Astrocyte (in vitro differentiated cells and primary cell): ENCODE results near the gene CCDC30. TPM values are rescaled to one million over a fixed set of nuclear protein-coding genes. Genes with fewer than 3 reads are reported as not detected.
A peak's percentile ranks its signal among the peaks of the same experiment; 100 is the strongest.

Experiments
- DNase-seq: peaks from one replicate; pipeline ENCODE4 v3.0.0-alpha.2; 2010; ENCODE audit warnings: low read depth
- FAIRE-seq: peaks from 2 replicates; lab custom pipeline; 2011; peaks lifted over from hg19 to GRCh38; lab: Jason Lieb, UNC
- H2AFZ ChIP-seq: 2 replicates; pipeline ENCODE4 v1.6.0; 2012; ENCODE audit warnings: low read depth, low read length, inconsistent platforms
- H3K27ac ChIP-seq: 2 replicates; pipeline ENCODE4 v1.5.1; 2011; ENCODE audit warnings: low read depth, low read length, inconsistent platforms
- H3K27me3 ChIP-seq: 2 replicates; pipeline ENCODE4 v1.6.0; 2011; ENCODE audit warnings: low read length, inconsistent platforms; ENCODE audit not compliant: insufficient read depth
- H3K36me3 ChIP-seq: 2 replicates; pipeline ENCODE4 v1.5.1; 2011; ENCODE audit warnings: low read length, inconsistent platforms; ENCODE audit not compliant: insufficient read depth
- H3K4me1 ChIP-seq: 2 replicates; pipeline ENCODE4 v1.5.1; 2011; ENCODE audit warnings: low read length, inconsistent platforms; ENCODE audit not compliant: insufficient read depth
- H3K4me2 ChIP-seq: 2 replicates; pipeline ENCODE4 v1.6.0; 2012; ENCODE audit warnings: low read length, inconsistent platforms
- H3K4me3 ChIP-seq: 2 replicates; pipeline ENCODE4 v1.5.1; 2011; ENCODE audit warnings: low read depth, mild to moderate bottlenecking, low read length, inconsistent platforms; ENCODE audit not compliant: insufficient read depth
- H3K79me2 ChIP-seq: 2 replicates; pipeline ENCODE4 v1.6.0; 2012; ENCODE audit warnings: mild to moderate bottlenecking, low read length, inconsistent platforms; ENCODE audit not compliant: insufficient read depth
- H3K9ac ChIP-seq: 2 replicates; pipeline ENCODE4 v1.6.0; 2012; ENCODE audit warnings: mild to moderate bottlenecking, low read length, inconsistent platforms
- H3K9me3 ChIP-seq: 2 replicates; pipeline ENCODE4 v1.5.1; 2012; ENCODE audit warnings: low read depth, mild to moderate bottlenecking, low read length, inconsistent platforms; ENCODE audit not compliant: insufficient read depth
- H4K20me1 ChIP-seq: 2 replicates; pipeline ENCODE4 v1.6.0; 2012; ENCODE audit warnings: low read length, inconsistent platforms; ENCODE audit not compliant: insufficient read depth
- H3K27ac Mint-ChIP-seq: one replicate; pipeline ENCODE4 v1.8.0; 2021; ENCODE audit warnings: mild to moderate bottlenecking, mixed read lengths; ENCODE audit not compliant: unreplicated experiment
- H3K27me3 Mint-ChIP-seq: one replicate; pipeline ENCODE4 v1.8.0; 2021; ENCODE audit warnings: low read depth, mixed read lengths; ENCODE audit not compliant: unreplicated experiment
- H3K36me3 Mint-ChIP-seq: one replicate; pipeline ENCODE4 v1.8.0; 2021; ENCODE audit warnings: low read depth, mixed read lengths; ENCODE audit not compliant: unreplicated experiment
- H3K4me1 Mint-ChIP-seq: one replicate; pipeline ENCODE4 v1.8.0; 2021; ENCODE audit warnings: low read depth, mixed read lengths; ENCODE audit not compliant: unreplicated experiment
- H3K4me3 Mint-ChIP-seq: one replicate; pipeline ENCODE4 v1.8.0; 2021; ENCODE audit warnings: mild to moderate bottlenecking, moderate library complexity, mixed read lengths; ENCODE audit not compliant: unreplicated experiment
- H3K9me3 Mint-ChIP-seq: one replicate; pipeline ENCODE4 v1.8.0; 2021; ENCODE audit warnings: mild to moderate bottlenecking, mixed read lengths; ENCODE audit not compliant: unreplicated experiment
- CTCF ChIP-seq: IDR thresholded peaks from 2 replicates; pipeline ENCODE4 v1.5.1; 2011; ENCODE audit warnings: low read depth, mild to moderate bottlenecking, inconsistent platforms, low read length, moderate library complexity; ENCODE audit not compliant: insufficient read depth
- EZH2 ChIP-seq: IDR thresholded peaks from 2 replicates; pipeline ENCODE4 v1.6.1; 2012; ENCODE audit warnings: mild to moderate bottlenecking, low read length, inconsistent platforms; ENCODE audit not compliant: insufficient read depth
- total RNA-seq: library from RNA; stranded (reverse); gene quantifications from 2 replicates; pipeline ENCODE4 v1.2.1, GENCODE V29; 2021

Gene CCDC30
- total RNA-seq, 1 donor from 2014 or later = 2.5 TPM

- peaks cover 10% of the 10 kb centered on the region for H3K36me3 ChIP-seq
- H3K4me3 ChIP-seq = no peak overlapping the region
- H3K4me2 ChIP-seq = peak overlapping the region; percentile 93
- Mint-ChIP-seq H3K4me3 (no peak overlapping the region), H3K36me3 (peaks cover 8% of the 10 kb centered on the region), H3K27me3 (no peaks in the 10 kb centered on the region), H3K27ac (no peak overlapping the region), H3K4me1 (peaks cover 14% of the 10 kb centered on the region), H3K9me3 (no peaks in the 10 kb centered on the region)
- no peaks in the 10 kb centered on the region for H3K27me3 ChIP-seq
- peaks cover 38% of the 10 kb centered on the region for H3K79me2 ChIP-seq
- H3K4me1 ChIP-seq = peaks cover 14% of the 10 kb centered on the region
- no peaks in the 10 kb centered on the region for H3K9me3 ChIP-seq
- FAIRE-seq (no peak), DNase-seq (no peak)
- H3K27ac ChIP-seq = no peak overlapping the region
- H2AFZ ChIP-seq = no peak overlapping the region
- TF ChIP-seq CTCF (no peak), EZH2 (no peak)
- H4K20me1 ChIP-seq = peaks cover 21% of the 10 kb centered on the region
- H3K9ac ChIP-seq = no peak overlapping the region
Observed at GRCh38 chr1:42680055-42680454, 217.0 kb downstream of the CCDC30 start.

GRCh38 chr1:42680921-42681683, 218.0 kb downstream of the CCDC30 start:
- Histone ChIP-seq H3K9me3 (no peaks in the 10 kb centered on the region), H2AFZ (peak overlapping the region; percentile 74), H3K4me3 (peak overlapping the region; percentile 90), H3K27ac (peak overlapping the region; percentile 77), H4K20me1 (peaks cover 31% of the 10 kb centered on the region), H3K79me2 (peaks cover 48% of the 10 kb centered on the region), H3K27me3 (no peaks in the 10 kb centered on the region), H3K36me3 (peaks cover 2% of the 10 kb centered on the region), H3K4me2 (peak overlapping the region; percentile 93), H3K4me1 (peaks cover 21% of the 10 kb centered on the region), H3K9ac (peak overlapping the region; percentile 92)
- no peaks in the 10 kb centered on the region for H3K9me3 Mint-ChIP-seq
- TF ChIP-seq CTCF = no peak
- no peak for TF ChIP-seq EZH2
- peak overlapping the region; percentile 92 for H3K4me3 Mint-ChIP-seq
- H3K27ac Mint-ChIP-seq = peak overlapping the region; percentile 93
- DNase-seq (peak; percentile 18), FAIRE-seq (no peak)
- H3K4me1 Mint-ChIP-seq = peaks cover 19% of the 10 kb centered on the region
- peaks cover 8% of the 10 kb centered on the region for H3K36me3 Mint-ChIP-seq
- H3K27me3 Mint-ChIP-seq = no peaks in the 10 kb centered on the region
